ENCODE results near the gene BFSP2.
A peak's percentile ranks its signal among the peaks of the same experiment; 100 is the strongest.

Gene BFSP2

GRCh38 chr3:133381346-133382109 lies 18.3 kb upstream of the BFSP2 start:
- TF ChIP-seq CTCF (IDR thresholded peaks at IDR 0.05; ENCODE audit: insufficient read depth, missing control alignments), result no peak
- DNase-seq (ENCODE audit: insufficient read length, low spot score) (no peak), FAIRE-seq (no peak)

- DNase-seq (ENCODE audit: insufficient read length, low spot score) (no peak), FAIRE-seq (no peak)
- TF ChIP-seq CTCF (IDR thresholded peaks at IDR 0.05; ENCODE audit: insufficient read depth, missing control alignments), result no peak
These were observed 16.7 kb upstream of the BFSP2 start for GRCh38 chr3:133383175-133383574.

DNA sequence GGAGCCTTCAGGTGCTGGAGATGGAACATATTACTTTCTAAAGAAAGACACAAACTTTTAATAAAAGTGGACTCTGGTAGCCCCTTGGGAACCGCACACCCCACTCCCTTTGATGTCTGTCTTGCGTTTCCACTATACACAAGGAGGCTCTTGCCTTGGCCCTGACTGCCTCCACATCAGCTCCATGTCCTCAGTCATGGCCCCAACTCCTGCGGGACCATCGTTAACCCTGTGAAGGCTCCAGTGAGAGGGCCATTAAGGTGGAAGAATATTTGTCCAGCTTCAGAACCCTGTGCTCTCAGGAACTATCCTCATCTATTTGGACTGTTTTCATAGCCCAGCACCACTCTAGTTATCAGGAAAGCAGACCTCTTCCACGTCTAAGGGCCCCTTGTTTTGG lies 16.1 kb upstream of the BFSP2 start:
- TF ChIP-seq CTCF (IDR thresholded peaks at IDR 0.05; ENCODE audit: insufficient read depth, missing control alignments), result no peak
- FAIRE-seq (no peak), DNase-seq (ENCODE audit: insufficient read length, low spot score) (no peak)

- peak; percentile 52 for DNase-seq (ENCODE audit: insufficient read length, low spot score)
- FAIRE-seq, result no peak
These were observed 15.4 kb upstream of the BFSP2 start for GRCh38 chr3:133384331-133385027.

GRCh38 chr3:133386876-133387275 lies 13.0 kb upstream of the BFSP2 start:
- DNase-seq (ENCODE audit: insufficient read length, low spot score) (no peak), FAIRE-seq (no peak)
- TF ChIP-seq CTCF (IDR thresholded peaks at IDR 0.05; ENCODE audit: insufficient read depth, missing control alignments), result no peak

More at GRCh38 chr3:133384331-133385027, 15.4 kb upstream of the BFSP2 start:
- TF ChIP-seq CTCF (IDR thresholded peaks at IDR 0.05; ENCODE audit: insufficient read depth, missing control alignments), result peak; percentile 95

DNA sequence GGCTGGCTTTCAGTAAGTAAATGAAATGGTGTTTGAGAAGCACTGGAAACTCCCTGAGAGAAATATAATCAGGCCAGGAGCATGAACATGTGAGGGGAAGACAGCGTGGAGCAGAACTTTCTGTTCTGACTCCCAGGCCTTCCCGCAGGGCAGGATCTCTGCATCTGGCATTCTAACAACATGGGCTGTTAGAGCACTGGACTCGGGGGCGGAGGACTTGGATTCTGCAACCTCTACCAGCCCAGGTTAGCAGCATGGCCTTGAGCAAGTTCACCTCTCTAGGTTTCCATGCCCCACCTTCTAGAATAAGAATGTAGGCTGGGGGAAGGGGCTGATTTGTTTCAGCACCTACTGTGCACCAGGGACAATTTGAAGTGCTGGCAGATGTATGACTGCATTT lies 12.5 kb upstream of the BFSP2 start:
- no peak for DNase-seq (ENCODE audit: insufficient read length, low spot score)
- TF ChIP-seq CTCF (IDR thresholded peaks at IDR 0.05; ENCODE audit: insufficient read depth, missing control alignments), result no peak
- FAIRE-seq, result no peak
